Activated naive CD4-positive, alpha-beta T cell treated with anti-CD3 and anti-CD28 coated beads, Interleukin-2, amount 50 U/mL, for 72 hours (primary cell): Measurements from ENCODE around the gene DMWD. TPM values are rescaled to one million over a fixed set of nuclear protein-coding genes. Genes with fewer than 3 reads are reported as not detected.

ENCODE experiments used
- ATAC-seq, 2 donors: fragments of 150-1000 bp; cut with Tn5 transposase; 2 replicates each; pipeline ENCODE4 v1.10.0; 2021; ENCODE audit warnings: mild to moderate bottlenecking in 2 of 2, moderate library complexity in 2 of 2
- DNase-seq, 2 donors: peaks; one replicate each; pipeline ENCODE4 v3.0.0; 2021 to 2022; ENCODE audit warnings: low spot score in 2 of 2
- H3K27ac Mint-ChIP-seq, 2 donors: one replicate each; pipeline ENCODE4 v1.8.0; 2022; ENCODE audit warnings: mild to moderate bottlenecking in 2 of 2, mixed read lengths in 2 of 2
- H3K36me3 Mint-ChIP-seq, 2 donors: one replicate each; pipeline ENCODE4 v1.8.0; 2022; ENCODE audit warnings: mixed read lengths in 2 of 2
- H3K9me3 Mint-ChIP-seq, 2 donors: one replicate each; pipeline ENCODE4 v1.8.0; 2022; ENCODE audit warnings: mixed read lengths in 2 of 2
- total RNA-seq, 2 donors: library from RNA; stranded (reverse); gene quantifications; one replicate each; pipeline ENCODE4 v1.2.3, GENCODE V29; 2022

DMWD gene
- total RNA-seq, 2 donors from 2014 or later: 20.4 to 20.5 TPM

DNA sequence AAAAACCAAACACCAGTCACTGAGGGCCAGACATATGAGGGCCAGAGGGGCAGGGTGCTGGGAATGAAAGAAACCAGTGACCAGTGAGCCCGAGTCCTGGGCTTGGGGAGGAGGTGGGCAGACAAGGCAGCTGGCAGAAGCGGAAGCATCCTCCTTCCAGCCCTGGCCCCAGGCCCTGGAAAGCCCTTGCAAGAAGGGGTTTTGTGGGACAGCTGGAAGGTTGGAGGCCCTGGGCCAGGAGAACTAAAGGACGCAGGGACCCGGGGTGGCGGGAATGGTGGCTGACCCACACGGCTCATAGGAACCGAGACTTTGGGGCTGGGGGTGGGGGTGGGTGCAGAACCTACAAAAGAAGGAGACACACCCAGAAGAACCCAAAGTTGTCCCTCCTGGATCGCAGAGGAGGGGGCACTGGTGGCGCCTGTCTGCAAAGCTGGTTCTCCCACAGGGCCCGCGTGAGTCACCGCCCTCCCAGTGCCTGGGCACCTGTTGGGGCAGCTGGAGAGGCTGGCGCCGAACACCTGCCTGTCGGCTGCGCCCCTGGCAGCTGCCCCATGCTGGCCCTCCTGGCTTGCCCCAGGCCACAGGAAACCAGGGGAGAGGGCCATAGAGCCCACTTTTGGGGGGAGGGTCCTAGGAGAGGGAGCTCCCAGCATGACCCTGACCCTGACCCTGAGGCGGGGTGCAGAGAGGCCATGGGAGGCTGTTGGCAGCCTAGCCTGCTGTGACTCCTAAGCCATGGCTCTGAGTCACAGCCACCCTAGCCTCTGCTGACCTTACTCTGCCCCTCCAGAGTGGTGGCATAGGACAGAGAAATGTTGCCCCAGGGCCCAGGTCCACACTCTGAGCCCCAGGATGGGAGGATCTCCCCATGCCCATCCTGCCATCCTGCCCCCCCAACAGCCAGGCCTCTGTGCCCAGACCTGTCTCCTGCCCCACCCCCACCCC is 11.2 kb downstream of the DMWD start:
- ATAC-seq: no peak
- Mint-ChIP-seq H3K36me3 (peaks cover 6 to 8% of the 10 kb centered on the region in 2 donors), H3K9me3 (no peaks in the 10 kb centered on the region), H3K27ac (no peak overlapping the region)
- no peak for DNase-seq

DNA sequence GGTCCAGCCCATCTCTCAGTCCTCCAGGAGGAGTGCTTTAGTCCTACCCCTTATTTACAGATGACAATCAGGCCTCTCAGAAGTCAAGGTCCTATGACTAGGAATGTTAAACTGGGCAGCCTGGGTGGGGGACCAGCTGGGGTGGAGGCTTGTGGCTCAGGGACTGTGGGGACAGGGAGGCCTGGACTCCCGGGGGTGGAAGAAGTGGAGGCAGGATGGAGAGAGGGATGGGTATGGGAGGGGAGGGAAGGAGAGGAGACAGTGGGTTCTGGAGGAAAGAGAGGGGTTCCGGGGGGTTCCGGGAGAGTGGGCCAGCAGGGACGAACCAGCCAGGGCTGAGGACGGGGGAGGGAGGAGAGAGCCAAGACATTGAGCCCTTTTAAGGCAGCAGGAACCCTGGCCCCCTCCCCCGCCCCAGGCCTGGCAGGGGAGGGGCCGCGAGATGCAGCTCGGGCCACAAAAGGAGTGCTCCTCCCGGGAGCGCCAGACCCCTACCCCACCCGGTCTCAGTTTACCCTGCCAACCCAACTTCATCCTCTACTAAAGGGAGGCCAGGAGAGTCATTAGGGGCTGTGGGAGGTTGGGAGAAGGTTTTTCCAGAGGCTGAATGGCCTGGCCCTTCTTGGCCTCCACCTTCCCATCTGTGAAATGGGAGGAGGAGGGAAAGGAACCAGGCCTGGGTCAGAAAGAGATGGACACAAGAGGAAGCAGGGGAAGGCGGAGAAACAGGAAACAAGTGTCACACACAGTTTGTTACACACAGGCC is 12.0 kb downstream of the DMWD start:
- DNase-seq: no peak
- Mint-ChIP-seq H3K9me3 (no peaks in the 10 kb centered on the region), H3K27ac (peak overlapping the region in 1 of 2 donors; percentile 46), H3K36me3 (peaks cover 6 to 8% of the 10 kb centered on the region in 2 donors)
- no peak for ATAC-seq

DNA sequence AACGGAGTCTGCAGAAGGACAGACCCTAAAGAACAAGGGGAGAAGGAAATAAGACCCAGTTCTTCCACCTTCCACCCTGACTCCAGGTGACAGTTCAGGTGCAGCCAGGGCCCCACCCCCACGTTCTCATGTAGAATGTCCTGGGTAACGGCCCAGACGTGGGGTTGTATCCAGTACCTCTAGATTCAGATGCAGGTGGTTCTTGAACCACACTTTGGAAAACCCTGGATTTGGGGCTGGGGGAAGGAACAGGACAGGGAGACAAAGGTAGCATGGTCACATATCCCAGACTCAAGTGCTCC is 12.5 kb downstream of the DMWD start:
- no peaks in the 10 kb centered on the region for H3K9me3 Mint-ChIP-seq
- no peak for ATAC-seq
- no peak for DNase-seq
- H3K27ac Mint-ChIP-seq: peak overlapping the region in 1 of 2 donors; percentile 46
- H3K36me3 Mint-ChIP-seq: peaks cover 6 to 8% of the 10 kb centered on the region in 2 donors

DNA sequence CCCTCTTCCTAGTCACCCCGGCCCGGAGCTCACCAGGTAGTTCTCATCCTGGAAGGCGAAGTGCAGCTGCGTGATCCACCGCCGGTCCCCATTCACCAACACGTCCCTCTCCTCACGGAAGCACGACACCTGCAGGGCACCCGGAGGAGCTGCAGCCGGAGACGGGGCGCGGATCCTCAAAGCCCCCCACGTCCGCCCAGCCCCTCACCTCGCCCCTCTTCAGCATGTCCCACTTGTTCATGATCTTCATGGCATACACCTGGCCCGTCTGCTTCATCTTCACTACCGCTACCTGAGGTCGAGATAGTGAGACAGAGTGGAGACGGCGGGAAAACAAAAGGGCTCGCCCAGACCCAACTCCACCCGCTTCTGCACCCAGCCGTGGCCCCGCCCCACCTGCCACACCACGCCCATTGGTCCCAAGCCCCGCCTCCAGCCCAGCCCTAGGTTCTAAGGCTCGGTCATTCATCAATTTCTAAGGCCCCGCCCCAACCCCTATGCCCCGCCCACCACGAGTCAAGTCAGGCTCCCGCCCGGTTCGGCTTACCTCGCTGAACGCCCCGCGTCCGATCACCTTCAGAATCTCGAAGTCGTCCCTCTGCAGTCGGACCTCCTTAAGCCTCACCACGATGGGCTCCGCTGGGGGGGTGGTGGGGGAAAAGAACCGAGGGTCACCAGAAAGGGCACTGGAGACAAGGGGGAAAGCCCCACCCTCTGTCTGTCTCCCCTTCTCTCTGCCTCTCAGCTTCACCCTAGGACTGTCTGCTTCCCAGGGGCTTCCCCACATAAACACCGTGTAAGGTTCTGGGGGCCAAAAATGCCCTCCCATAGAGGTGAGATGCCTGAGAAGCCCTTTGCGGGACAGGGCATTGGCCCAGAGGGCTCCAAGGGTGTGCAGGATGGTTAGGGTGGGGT is 13.2 kb downstream of the DMWD start:
- Mint-ChIP-seq H3K27ac (peak overlapping the region in 1 of 2 donors; percentile 46), H3K9me3 (no peaks in the 10 kb centered on the region), H3K36me3 (peaks cover 6 to 8% of the 10 kb centered on the region in 2 donors)
- ATAC-seq (peak; percentile 80 to 96), DNase-seq (peak in 1 of 2 donors; percentile 97)

DNA sequence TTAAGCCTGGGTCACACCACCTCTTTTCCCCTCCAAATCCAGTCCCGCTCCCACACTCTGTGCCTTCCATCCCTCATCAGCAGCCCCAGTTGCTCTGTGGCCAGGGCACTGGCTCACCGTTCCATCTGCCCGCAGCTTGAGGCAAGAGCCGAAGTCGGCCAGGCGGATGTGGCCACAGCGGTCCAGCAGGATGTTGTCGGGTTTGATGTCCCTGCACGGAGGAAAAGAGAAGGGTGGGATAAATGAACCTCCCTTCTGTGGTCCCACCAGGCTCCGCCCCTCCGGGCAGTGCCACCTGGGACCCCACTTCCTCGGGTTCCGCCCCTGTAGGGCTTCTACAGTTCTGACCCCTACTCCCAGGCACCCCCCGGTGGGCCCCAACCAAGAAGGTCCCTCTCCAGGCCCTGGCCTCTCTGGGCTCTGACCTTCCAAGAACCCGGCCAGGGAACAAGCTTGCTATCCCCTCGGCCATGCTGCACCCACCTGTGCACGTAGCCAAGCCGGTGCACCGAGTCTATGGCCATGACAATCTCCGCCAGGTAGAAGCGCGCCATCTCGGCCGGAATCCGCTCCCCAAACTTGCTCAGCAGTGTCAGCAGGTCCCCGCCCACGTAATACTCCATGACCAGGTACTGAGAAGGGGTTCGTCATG is 14.5 kb downstream of the DMWD start:
- ATAC-seq: no peak
- no peaks in the 10 kb centered on the region for H3K9me3 Mint-ChIP-seq

DNA sequence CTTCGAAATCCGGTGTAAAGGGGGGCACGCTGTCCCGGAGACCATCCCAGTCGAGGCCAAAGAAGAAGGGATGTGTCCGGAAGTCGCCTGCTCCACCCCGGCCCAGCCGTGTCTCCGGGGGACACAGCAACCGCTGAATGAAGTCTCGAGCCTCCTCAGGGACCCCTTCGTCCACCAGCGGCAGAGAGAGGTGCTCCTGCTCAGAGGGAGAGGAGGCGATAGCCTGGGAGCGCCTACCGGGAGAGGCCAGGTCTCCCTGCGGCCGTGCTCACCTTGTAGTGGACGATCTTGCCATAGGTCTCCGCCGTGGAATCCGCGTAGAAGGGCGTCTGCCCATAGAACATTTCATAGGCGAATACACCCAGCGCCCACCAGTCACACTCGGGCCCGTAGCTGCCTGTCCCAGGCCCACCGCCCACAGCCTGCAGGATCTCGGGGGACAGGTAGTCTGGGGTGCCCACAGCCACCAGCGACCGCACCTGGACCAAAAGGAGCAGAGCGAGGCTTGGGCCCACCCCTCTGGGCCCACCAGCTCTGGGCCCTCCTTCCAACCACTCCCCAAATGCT is 15.2 kb downstream of the DMWD start:
- no peak for DNase-seq

More for the DNA sequence above, 14.5 kb downstream of the DMWD start:
- H3K36me3 Mint-ChIP-seq: peaks cover 6 to 8% of the 10 kb centered on the region in 2 donors
- no peak overlapping the region for H3K27ac Mint-ChIP-seq
- DNase-seq: no peak

DNA sequence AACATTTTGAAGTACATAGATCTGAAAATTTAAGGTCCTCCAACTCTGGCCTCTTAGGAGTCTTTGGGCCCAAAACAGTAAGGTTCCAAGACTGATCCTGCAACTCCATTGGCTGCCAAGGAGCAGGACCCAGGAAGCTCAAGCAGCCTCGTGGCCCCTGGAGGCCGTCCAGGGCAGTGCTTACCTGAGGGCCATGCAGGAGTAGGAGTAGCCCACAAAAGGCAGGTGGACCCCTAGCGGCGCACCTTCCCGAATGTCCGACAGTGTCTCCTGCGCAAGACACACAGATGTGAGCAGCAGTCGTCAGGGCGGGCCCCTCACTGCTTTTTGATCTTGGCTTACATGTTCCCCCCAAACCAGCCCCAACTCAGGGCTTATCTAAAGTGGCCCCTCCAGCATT is 17.9 kb downstream of the DMWD start:
- ATAC-seq (no peak), DNase-seq (no peak)
- no peaks in the 10 kb centered on the region for H3K9me3 Mint-ChIP-seq
- H3K36me3 Mint-ChIP-seq: peaks cover 6 to 8% of the 10 kb centered on the region in 2 donors
- H3K27ac Mint-ChIP-seq: no peak overlapping the region

More for the DNA sequence above, 15.2 kb downstream of the DMWD start:
- Mint-ChIP-seq H3K9me3 (no peaks in the 10 kb centered on the region), H3K27ac (no peak overlapping the region), H3K36me3 (peaks cover 6 to 8% of the 10 kb centered on the region in 2 donors)
- ATAC-seq: no peak

DNA sequence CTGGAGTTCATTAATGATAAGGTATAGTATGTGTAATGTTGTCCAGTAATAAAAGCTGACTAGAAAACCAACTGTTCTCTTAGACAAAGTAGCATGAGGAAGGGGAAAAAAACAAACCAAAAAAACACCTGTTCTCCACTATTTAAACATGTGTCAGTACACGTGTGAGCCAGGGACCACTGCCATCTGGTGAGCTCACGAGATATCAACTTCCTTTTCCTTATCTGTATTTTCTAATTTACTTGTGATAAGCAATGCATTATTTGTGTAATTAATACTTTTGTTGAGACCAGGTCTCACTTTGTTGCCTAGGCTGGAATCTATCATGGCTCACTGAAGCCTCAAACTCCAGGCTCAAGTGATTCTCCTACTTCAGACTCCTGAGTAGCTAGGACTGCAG is 19.3 kb downstream of the DMWD start:
- H3K27ac Mint-ChIP-seq: no peak overlapping the region
- H3K9me3 Mint-ChIP-seq: no peaks in the 10 kb centered on the region
- DNase-seq (no peak), ATAC-seq (no peak)
- H3K36me3 Mint-ChIP-seq: peaks cover 0 to 8% of the 10 kb centered on the region in 2 donors

DNA sequence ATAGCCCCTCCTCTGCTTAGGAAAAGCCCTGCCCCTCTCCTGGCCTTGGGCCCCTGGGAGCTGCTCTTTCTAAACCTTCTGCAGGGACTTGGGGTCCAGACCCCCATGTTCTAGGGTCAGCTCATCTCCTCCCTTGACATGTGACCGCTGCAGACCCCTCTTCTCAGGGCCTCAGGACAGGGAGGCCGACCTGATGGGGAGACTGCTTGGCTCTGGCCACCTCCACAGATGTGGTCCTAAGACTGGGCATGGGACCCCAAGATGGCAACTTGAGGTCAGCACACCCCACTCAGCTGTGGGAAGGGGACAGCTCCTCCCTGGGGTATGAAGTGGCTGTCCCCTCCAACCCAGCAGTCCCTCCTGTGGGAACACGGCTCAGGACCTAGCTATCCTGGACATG is 19.7 kb downstream of the DMWD start:
- ATAC-seq (no peak), DNase-seq (no peak)
- Mint-ChIP-seq H3K36me3 (peaks cover 0 to 8% of the 10 kb centered on the region in 2 donors), H3K9me3 (no peaks in the 10 kb centered on the region), H3K27ac (no peak overlapping the region)

DNA sequence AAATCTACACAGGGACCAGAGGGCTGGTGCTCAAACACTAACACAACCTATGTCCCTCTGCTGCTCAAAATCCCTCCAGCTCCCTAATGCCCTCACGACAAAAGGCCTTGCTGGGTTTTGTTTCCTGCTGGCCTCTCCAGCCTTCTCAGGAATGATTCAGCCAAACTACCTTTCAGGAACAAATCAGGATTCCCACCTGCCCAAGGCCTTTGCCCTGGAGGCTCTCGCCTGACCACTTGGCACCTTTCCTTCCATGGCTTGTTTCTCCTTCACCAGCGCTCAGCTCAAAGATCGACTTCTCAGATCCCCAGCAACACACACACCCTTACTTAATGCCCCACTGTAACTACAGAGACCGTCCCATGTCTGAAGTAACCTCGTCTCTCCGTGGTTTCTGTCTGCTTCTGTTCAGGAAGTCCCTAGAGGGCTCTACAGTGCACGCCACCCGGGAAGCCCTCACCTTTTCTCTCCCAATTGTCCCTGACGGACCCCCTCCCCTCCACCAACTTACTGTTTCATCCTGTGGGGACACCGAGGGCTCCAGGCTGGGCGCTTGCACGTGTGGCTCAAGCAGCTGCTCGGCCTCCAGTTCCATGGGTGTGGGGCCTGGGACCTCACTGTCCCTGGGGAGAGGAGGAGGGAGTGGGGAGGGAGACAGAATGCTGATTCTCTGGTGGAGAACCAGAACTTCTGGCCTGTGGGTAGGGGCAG is 20.4 kb downstream of the DMWD start:
- Mint-ChIP-seq H3K27ac (no peak overlapping the region), H3K36me3 (peaks cover 0 to 7% of the 10 kb centered on the region in 2 donors), H3K9me3 (no peaks in the 10 kb centered on the region)
- ATAC-seq (no peak), DNase-seq (no peak)

DNA sequence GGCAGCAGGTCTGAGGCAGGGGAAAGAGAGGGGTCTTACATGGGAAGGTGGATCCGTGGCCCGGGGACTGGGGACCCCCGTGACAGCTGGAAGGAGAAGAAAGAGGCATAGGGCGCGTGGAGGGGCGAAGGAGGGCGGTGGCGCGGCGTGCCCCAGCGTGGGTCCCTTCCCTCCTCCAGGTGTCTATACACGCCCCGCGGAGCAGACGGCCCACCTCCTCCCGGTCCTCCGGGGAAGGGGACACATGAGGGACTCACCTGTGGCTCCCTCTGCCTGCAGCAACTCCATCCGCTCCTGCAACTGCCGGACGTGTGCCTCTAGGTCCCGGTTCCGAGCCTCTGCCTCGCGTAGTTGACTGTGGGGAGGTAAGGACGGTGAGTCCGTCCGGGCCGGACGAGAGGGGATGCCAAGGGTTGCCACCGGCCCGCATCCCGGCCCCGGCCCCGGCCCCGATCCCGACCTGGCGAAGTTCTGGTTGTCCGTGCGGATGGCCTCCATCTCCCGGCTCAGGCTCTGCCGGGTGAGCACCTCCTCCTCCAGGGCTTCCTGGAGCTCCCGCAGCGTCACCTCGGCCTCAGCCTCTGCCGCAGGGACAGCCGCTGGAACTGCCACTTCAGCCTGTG is 21.2 kb downstream of the DMWD start:
- no peak for DNase-seq
- Mint-ChIP-seq H3K36me3 (no peaks in the 10 kb centered on the region), H3K27ac (no peak overlapping the region), H3K9me3 (no peaks in the 10 kb centered on the region)
- ATAC-seq: no peak

DNA sequence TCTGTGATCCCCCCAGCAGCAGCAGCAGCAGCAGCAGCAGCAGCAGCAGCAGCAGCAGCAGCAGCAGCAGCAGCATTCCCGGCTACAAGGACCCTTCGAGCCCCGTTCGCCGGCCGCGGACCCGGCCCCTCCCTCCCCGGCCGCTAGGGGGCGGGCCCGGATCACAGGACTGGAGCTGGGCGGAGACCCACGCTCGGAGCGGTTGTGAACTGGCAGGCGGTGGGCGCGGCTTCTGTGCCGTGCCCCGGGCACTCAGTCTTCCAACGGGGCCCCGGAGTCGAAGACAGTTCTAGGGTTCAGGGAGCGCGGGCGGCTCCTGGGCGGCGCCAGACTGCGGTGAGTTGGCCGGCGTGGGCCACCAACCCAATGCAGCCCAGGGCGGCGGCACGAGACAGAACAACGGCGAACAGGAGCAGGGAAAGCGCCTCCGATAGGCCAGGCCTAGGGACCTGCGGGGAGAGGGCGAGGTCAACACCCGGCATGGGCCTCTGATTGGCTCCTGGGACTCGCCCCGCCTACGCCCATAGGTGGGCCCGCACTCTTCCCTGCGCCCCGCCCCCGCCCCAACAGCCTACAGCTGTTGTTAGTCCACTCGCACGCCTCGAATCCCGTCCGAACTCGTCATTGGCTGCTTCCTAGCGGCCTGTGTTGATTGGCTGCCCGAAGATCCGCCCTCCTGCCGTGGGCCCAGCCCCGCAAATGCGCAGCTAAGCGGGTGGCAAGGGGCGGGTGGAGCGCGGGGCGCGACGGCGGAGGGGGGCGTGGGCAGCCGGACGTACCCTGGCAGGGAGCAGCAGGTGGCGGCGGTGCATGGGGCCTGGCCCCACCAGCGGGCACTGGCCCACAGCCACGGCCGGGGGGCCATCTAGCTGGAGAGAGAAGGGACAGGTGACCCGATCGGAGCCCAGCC is 22.2 kb downstream of the DMWD start:
- Mint-ChIP-seq H3K9me3 (no peaks in the 10 kb centered on the region), H3K27ac (no peak overlapping the region), H3K36me3 (no peaks in the 10 kb centered on the region)
- ATAC-seq (peak; percentile 72 to 75), DNase-seq (peak; percentile 86 to 94)

DNA sequence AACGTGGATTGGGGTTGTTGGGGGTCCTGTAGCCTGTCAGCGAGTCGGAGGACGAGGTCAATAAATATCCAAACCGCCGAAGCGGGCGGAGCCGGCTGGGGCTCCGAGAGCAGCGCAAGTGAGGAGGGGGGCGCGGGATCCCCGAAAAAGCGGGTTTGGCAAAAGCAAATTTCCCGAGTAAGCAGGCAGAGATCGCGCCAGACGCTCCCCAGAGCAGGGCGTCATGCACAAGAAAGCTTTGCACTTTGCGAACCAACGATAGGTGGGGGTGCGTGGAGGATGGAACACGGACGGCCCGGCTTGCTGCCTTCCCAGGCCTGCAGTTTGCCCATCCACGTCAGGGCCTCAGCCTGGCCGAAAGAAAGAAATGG is 22.8 kb downstream of the DMWD start:
- ATAC-seq (peak; percentile 15 to 35), DNase-seq (peak in 1 of 2 donors; percentile 65)
- no peaks in the 10 kb centered on the region for H3K36me3 Mint-ChIP-seq
- peak overlapping the region; percentile 68 to 79 for H3K27ac Mint-ChIP-seq
- H3K9me3 Mint-ChIP-seq: no peaks in the 10 kb centered on the region
